HT-29 (cell line): ENCODE results near the gene RPS26. TPM values are rescaled to one million over a fixed set of nuclear protein-coding genes. Genes with fewer than 3 reads are reported as not detected.
"Not testable (repeated sequence)": the region's sequence is repeated elsewhere in the genome, so short reads cannot be mapped to it uniquely, and the experiment has no call there.

Source experiments
- DNase-seq: peaks from one replicate; pipeline ENCODE4 v3.0.0-alpha.2; 2015; ENCODE audit warnings: low spot score
- total RNA-seq: library from RNA; depleted of rRNA; stranded (reverse); fragments of >200 nt; shearing (Covaris generic); gene quantifications from 2 replicates; pipeline ENCODE4 v1.2.3, GENCODE V29; 2014

The RPS26 gene
- total RNA-seq, 1 experiment from 2014 or later, result 171 TPM

DNA sequence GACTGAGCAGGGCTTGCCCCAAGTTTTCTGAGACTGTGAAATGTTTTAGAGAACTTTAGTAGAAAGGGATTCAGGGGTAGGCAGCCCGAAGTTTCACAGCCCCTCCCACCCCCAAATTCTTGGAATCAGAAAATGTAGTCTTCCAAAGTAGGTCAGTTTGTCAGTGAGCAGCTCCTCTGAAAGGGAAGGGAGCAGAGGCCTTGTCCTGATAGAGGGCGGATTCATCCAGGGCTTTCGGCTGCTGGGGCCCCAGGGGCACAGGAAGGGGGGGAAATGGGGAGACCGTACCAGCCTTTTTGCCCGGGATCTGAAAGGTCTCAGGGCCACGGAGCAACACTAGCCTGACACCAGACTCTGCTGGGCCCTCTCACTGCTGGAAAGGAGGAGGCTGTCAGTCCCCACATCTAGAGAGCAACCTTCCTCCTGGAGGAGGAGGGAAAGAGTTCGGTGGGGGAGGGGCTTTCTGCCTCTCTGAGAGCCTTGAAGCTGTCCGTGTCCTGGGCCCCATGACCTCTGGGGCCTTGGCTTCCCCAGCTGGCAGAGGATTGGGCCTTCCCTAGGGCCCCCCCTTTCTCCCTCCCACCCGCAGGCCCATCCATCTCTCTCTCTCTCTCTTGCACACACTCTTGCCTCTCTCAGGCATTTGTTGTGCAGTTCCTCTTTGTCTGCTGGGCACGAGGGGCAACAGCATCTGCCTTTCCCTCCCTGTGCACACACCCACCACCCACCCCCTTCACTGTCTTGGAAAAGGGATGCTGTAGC is 21.1 kb upstream of the RPS26 start, which contains the start of gene IKZF4:
IKZF4 (plus strand) TSS at position 621 of the 762 bp plus-strand sequence. CDS start 451 bp downstream, outside the sequence.
- no peak for DNase-seq

DNA sequence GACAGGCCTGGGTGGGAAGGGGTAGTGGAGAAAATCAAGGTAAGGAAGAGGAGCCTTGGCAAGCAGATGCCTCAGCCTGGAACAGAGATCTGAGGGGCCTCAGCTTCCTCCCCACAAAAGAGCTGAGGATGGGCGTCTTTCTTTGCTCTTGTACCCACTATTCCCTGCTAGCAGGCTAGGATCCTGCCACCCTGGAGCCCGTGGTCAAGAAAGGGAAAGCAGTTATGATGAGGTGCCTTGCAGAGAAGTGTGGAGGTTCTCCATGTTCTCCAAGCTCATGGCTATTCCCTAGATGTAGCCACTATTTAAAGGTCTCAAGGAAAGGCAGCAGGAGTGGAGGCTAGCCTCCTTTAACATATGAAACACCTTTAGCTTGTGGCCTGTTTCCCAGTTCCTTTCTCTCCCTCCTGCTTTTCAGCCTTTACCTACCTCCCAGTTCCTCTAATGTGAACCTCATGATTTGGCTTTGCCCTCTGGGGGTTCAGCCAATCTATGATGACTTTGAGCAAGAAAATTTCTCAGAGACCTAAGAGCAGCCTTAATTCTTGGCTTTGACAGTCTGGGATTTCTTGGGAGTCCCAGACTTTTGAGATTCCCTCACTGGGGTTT is 19.7 kb upstream of the RPS26 start:
- no peak for DNase-seq

DNA sequence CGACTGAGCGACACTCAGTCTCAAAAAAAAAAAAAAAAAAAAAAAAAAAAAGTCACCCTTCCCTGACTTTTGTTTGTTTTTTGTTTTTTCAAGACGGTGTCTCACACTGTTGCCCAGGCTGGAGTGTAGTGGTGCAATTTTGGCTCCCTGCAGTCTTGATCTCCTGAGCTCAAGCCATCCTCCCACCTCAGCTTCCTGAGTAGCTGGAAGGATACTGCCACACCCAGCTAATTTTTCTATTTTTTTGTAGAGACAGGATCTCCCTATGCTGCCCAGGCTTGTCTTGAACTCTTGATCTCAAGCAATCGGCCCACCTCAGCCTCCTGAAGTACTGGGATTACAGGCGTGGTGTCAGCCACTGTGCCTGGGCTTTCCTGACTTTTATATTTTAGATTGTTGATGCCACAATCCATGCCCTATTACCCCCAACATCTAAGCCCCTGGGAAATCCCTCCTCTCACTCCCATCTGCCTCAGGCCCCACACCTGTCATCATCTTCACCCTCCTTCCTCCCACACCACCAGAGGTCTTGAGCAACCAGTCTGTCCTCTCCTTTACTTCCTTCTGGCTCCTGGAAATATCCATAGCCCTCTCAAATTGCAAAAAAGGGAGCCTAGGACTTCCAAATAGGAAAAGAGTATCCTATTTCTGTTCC is 13.1 kb upstream of the RPS26 start:
- DNase-seq, result no peak

DNA sequence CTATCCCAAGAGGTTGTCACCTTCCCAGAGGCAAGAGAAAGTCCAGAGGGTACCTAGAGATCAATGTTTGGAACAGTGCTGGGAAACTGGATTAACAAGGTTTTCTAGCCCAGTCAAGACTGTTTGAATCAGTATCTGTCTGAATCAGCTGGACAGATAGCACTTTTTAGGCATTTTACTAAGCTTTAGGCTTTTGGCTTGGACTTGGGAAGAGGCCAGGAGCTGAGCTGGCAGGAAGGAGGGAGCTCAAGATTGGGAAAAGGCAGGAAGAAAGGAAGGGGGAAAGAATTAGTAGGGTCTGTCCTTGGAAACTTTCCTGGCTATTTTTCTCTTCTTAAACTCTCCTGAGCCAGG is 12.6 kb upstream of the RPS26 start:
- DNase-seq, result no peak

DNA sequence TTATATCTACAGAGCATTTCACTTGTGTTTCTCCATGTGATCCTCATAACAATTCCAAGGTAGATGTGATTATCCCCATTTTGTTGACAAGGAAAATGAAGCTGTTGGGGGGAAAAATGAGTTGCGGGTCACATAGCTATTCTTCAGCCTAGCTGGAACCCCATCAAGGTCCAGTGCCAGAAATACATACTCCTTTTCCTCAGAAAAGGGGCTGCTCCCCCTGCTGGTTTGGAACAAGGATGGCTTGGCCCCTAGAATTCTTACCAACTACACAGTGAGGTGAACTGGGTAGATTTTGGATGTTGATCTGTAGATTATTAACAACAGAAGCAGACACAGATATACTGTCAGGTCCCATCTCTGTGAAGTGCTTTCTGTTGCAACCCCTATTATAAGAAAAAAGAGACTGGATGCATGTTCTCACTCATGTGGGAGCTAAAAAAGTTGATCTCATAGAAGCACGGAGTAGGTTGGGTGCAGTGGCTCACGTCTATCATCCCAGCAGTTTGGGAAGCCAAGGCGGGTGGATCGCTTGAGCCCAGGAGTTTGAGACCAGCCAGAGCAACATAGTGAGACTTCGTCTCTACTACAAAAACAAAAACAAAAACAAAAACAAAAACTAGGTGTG is 11.9 kb upstream of the RPS26 start:
- DNase-seq, result peak; percentile 74

DNA sequence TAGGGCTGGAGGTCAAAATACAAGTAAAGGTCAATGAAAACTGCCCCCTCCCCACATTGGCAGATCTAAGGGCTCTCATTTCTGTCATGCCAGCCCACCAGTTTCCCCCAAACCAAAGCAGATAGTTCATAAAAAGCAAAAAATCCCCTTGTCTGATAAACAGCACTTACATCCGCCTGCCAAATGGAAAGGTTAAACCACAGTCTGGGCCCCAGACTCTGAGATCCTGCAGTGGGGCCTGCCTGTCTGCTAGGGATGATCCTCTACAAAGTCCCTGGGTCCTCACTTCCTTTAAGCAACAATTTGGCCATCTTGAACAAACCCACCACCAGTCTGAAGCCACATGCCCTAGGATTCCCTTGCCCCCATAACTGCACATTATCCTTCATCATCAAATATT is 9.7 kb upstream of the RPS26 start:
- DNase-seq, result no peak

DNA sequence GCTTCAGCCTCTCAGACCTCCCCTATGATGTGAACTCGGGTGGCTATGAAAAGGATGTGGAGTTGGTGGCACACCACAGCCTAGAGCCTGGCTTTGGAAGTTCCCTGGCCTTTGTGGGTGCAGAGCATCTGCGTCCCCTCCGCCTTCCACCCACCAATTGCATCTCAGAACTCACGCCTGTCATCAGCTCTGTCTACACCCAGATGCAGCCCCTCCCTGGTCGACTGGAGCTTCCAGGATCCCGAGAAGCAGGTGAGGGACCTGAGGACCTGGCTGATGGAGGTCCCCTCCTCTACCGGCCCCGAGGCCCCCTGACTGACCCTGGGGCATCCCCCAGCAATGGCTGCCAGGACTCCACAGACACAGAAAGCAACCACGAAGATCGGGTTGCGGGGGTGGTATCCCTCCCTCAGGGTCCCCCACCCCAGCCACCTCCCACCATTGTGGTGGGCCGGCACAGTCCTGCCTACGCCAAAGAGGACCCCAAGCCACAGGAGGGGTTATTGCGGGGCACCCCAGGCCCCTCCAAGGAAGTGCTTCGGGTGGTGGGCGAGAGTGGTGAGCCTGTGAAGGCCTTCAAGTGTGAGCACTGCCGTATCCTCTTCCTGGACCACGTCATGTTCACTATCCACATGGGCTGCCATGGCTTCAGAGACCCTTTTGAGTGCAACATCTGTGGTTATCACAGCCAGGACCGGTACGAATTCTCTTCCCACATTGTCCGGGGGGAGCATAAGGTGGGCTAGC is 7.0 kb upstream of the RPS26 start:
- no peak for DNase-seq

DNA sequence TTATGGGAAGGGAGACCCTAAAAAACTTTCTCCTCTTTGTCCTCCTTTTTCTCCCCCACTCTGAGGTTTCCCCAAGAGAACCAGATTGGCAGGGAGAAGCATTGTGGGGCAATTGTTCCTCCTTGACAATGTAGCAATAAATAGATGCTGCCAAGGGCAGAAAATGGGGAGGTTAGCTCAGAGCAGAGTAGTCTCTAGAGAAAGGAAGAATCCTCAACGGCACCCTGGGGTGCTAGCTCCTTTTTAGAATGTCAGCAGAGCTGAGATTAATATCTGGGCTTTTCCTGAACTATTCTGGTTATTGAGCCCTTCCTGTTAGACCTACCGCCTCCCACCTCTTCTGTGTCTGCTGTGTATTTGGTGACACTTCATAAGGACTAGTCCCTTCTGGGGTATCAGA is 4.6 kb upstream of the RPS26 start:
- DNase-seq, result no peak

DNA sequence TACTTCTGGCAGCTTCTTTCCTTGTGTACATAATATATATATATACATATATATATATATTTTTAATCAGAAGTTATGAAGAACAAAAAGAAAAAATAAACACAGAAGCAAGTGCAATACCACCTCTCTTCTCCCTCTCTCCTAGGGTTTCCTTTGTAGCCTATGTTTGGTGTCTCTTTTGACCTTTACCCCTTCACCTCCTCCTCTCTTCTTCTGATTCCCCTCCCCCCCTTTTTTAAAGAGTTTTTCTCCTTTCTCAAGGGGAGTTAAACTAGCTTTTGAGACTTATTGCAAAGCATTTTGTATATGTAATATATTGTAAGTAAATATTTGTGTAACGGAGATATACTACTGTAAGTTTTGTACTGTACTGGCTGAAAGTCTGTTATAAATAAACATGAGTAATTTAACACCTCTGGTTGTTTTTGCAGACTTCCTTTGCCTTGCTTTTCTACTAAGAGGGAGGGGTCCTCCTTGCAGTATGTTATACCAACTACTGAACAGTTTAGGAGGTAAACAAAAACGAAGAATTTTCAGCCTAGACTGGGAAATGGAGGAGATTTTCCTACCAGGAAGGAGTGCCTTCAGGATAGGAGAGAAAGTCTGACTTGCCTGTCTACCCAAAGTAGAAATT is 3.6 kb upstream of the RPS26 start:
- no peak for DNase-seq

DNA sequence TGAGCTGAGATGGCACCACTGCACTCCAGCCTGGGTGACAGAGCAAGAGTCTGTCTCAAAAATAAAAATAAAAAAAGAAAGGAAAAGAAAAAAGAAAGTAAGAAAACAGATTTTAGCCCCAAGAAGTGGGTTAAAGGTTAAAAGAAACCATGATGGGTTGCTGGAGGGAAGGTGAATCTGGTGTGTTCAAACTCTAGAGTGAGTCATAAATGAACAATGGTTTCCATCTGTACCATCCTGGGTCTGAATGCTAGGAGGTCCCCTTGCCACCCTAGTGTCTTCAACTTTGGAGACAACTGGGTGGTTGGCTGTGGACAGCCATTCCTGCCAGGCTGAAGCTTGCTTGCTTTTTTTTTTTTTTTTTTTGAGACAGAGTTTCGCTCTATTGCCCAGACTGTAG is 1.6 kb upstream of the RPS26 start:
- no peak for DNase-seq

DNA sequence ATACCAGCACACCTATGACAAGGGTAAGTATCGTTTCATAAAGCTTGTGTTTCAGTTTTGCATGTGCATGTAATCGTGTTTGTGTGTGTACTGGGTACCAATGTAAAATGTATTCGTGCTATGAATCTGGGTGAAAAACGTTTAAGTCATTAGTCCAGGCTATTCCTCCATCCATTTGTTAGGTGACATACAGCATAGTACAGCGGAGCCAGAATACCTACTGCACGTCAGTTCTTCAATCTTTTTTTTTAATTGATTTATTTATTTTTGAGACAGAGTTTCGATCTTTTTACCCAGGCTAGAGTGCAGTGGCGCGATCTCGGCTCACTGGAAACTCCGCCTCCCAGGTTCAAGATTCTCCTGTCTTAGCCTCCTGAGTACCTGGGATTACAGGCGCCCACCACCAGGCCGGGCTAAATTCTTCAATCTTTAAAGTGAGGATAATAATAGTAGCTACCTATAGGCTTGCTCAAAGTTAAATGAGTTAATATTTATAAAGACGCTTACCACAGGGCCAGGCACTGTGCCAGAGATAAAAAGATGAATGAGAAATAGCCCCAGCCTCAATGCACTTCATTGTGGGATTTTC is 661 bp upstream of the RPS26 start:
- DNase-seq, result no peak

DNA sequence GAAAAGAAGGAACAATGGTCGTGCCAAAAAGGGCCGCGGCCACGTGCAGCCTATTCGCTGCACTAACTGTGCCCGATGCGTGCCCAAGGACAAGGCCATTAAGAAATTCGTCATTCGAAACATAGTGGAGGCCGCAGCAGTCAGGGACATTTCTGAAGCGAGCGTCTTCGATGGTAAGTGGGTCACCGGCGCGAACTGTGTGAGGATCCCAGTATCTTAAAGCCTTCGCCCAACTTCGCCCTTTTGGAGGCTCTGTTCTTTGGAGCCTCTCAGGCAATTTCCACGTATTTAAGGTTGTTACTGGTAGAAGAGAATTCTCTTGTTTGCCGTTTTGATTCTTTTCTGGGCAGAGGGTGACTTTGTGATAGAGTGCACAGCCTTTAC is 704 bp downstream of the RPS26 start:
- DNase-seq, result peak; percentile 31

DNA sequence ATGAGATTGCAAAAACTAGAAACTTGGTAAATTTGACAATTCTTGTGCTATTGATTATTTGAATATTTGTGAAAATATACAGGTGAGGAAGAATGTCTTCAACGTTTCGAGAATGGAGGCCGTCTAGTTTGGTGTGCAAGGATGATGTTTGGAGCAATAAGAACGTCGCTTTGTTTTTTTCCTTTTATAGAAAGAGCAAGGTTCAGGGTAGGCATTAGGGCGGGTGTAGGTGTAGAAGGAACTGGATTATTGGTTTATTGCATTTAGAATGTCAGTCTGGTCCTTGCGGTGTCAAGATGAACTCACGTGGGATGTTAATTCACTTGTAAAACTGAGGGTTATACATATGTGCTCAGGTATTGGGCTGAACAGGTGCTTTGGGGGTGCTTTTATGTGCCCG is 1.1 kb downstream of the RPS26 start:
- peak; percentile 2 for DNase-seq

DNA sequence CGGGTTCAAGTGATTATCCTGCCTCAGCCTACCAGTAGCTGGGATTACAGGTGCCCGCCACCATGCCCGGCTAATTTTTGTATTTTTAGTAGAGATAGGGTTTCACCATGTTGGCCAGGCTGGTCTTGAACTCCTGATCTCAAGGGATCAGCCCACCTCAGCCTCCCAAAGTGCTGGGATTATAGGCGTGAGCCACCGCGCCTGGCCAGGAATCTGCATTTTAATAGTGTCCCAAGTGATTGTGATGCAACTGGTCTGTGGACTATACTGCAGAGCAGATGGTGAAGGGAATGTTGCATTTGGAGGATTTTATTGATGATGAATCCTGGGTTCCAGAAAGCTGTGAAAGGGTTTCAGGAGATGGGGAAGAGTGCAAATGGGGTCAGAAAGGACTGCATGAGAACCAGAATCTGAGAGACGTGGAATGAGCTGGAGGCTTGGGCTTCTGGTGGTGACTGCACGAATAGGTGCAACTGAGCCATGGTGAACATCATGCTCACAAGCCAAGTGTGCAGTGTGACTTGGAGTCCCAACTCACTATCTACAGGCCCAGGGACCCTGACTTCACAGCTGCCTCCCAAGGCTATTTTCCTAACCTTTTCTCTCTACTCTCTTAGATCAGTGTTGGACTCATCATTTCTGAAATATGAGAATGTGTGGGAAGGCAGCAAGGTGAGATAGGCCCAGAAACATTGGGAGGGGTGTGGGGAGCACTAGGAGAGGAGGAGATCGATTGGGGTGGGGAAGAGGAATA is 4.5 kb downstream of the RPS26 start:
- peak; percentile 6 for DNase-seq

DNA sequence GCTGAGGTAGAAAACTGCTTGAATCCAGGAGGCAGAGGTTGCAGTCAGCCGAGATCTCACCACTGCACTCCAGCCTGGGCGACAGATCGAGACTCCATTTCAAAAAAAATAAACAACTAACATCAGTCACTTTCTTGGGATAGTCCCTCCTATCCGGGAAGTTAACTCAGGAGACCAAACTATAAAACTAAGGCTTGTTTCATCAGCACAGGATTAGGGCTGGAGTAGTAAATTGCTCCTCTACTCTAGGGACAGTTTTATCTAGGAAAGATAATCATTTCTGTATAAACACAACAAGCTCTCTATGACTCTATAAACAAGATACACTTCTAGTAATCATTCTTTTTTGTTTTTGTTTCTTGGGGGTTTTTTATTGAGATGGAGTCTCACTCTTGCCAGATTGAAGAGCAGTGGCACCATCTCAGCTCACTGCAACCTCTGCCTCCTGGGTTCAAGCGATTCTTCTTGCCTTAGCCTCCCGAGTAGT is 11.7 kb downstream of the RPS26 start:
- DNase-seq, result no peak

DNA sequence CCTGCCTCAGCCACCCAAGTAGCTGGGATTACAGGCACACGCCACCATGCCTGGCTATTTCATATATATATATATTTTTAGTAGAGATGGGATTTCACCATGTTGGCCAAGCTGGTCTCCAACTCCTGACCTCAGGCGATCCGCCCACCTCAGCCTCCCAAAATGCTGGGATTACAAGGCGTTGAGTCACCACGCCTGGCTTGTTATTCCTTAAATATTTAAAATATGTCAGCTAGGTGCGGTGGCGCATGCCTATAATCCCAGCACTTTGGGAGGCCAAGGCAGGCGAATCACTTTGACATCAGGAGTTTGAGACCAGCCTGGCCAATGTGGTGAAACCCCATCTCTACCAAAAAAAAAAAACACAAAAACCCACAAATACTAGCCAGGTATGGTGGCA is 18.2 kb downstream of the RPS26 start:
- not testable (repeated sequence) for DNase-seq

DNA sequence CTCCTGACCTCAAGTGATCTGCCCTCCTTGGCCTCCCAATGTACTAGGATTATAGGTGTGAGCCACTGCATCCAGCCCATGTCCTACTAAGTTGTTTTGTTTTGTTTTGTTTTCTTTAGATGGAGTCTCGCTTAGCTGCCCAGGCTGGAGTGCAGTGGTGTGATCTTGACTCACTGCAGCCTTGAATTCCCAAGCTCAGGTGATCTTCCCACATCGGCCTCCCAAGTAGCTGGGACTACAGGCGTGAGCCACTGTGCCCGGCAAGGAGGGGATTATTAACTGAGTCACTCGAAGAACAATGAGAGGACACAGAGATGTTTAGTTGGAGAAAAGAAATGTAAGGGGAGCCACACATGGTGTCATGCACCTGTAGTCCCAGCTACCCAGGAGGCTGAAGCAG is 20.3 kb downstream of the RPS26 start:
- DNase-seq, result no peak

DNA sequence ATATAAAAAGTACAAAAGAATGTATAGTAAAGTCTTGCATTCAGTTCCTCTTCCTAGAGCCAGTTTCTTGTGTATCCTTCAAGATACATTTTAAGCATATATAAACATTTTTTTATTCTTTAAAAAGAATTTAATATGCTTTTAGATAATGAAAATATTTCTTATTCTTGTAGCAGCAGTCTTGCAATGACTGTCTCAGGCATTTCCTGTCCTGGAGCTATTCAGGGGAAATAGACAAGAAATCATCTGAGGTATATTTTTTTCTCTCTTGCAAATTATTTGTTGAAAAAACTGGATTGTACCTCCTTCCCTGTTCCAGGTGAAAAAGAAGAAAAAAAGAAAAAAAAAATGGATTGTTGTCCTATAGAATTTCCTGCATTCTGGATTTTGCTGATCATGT is 21.3 kb downstream of the RPS26 start:
- DNase-seq, result no peak

DNA sequence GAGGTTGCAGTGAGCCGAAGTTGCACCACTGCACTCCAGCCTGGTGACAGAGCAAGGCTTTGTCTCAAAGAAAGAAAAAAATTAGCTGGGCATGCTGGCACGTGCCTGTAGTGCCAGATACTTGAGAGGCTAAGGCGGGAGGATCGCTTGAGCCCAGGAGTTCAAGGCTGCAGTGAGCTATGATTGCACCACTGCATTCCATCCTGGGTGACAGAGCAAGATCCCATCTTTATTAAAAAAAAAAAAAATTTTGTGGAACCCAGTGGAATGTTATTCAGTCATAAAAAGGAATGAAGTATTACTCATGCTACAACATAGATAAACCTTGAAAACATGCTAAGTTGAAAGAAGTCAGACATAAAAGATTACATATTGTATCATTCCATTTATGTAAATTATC is 29.9 kb downstream of the RPS26 start:
- DNase-seq, result no peak

DNA sequence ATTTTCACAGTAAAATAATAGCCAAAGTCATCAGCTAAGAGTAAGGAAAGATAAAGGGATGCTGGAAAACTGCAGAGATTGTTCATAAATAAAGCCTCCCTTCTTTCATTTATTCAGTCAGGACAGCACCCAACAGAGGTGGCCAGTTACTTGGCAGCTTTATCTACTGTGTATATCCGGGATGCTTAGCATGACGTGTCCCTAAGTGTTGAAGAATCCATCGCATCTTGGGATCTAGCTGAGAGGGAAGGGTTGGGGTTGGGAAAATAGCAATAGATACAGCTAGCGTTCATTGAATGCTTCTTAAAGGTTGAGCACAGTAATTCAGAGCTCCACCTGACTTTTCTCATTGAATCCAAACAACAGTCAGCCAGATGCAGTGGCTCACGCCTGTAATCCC is 32.7 kb downstream of the RPS26 start:
- no peak for DNase-seq
